ENCODE measurements around the gene ZIC5. TPM values are rescaled to one million over a fixed set of nuclear protein-coding genes. Genes with fewer than 3 reads are reported as not detected.
"Not testable (repeated sequence)": the region's sequence is repeated elsewhere in the genome, so short reads cannot be mapped to it uniquely, and the experiment has no call there.

The ZIC5 gene
- total RNA-seq, 1 donor from 2014 or later = not detected

- TF ChIP-seq CTCF (IDR thresholded peaks at IDR 0.05; ENCODE audit: insufficient read depth, low read length, poor library complexity, severe bottlenecking) = no peak
- H3K4me3 ChIP-seq (ENCODE audit: low read depth, low read length) = no peak overlapping the region
- H3K36me3 ChIP-seq (ENCODE audit: control insufficient read depth, insufficient read depth, low read length) = no peaks in the 10 kb centered on the region
- peaks cover 29% of the 10 kb centered on the region for H3K27me3 ChIP-seq (ENCODE audit: control insufficient read depth, insufficient read depth, low read length)
- DNase-seq (ENCODE audit: low read depth) = no peak
Observed at GRCh38 chr13:99947666-99948065, 23.9 kb downstream of the ZIC5 start.

- DNase-seq (ENCODE audit: low read depth); H3K36me3 ChIP-seq (ENCODE audit: control insufficient read depth, insufficient read depth, low read length); H3K4me3 ChIP-seq (ENCODE audit: low read depth, low read length): not testable (repeated sequence)
- peaks cover 19% of the 10 kb centered on the region for H3K27me3 ChIP-seq (ENCODE audit: control insufficient read depth, insufficient read depth, low read length)
Observed at GRCh38 chr13:99945515-99945914, 26.1 kb downstream of the ZIC5 start.

- Histone ChIP-seq H3K27me3 (ENCODE audit: control insufficient read depth, insufficient read depth, low read length) (peaks cover 20% of the 10 kb centered on the region), H3K36me3 (ENCODE audit: control insufficient read depth, insufficient read depth, low read length) (no peaks in the 10 kb centered on the region), H3K4me3 (ENCODE audit: low read depth, low read length) (no peak overlapping the region)
- no peak for TF ChIP-seq CTCF (IDR thresholded peaks at IDR 0.05; ENCODE audit: insufficient read depth, low read length, poor library complexity, severe bottlenecking)
- DNase-seq (ENCODE audit: low read depth) = no peak
Observed at GRCh38 chr13:99944606-99945005, 27.0 kb downstream of the ZIC5 start.

- H3K36me3 ChIP-seq (ENCODE audit: control insufficient read depth, insufficient read depth, low read length) = no peaks in the 10 kb centered on the region
- no peak for TF ChIP-seq CTCF (IDR thresholded peaks at IDR 0.05; ENCODE audit: insufficient read depth, low read length, poor library complexity, severe bottlenecking)
- no peak for DNase-seq (ENCODE audit: low read depth)
- peaks cover 18% of the 10 kb centered on the region for H3K27me3 ChIP-seq (ENCODE audit: control insufficient read depth, insufficient read depth, low read length)
- H3K4me3 ChIP-seq (ENCODE audit: low read depth, low read length) = no peak overlapping the region
Observed at GRCh38 chr13:99944102-99944501, 27.5 kb downstream of the ZIC5 start.

- Histone ChIP-seq H3K36me3 (ENCODE audit: control insufficient read depth, insufficient read depth, low read length) (no peaks in the 10 kb centered on the region), H3K27me3 (ENCODE audit: control insufficient read depth, insufficient read depth, low read length) (peaks cover 14% of the 10 kb centered on the region), H3K4me3 (ENCODE audit: low read depth, low read length) (no peak overlapping the region)
- TF ChIP-seq CTCF (IDR thresholded peaks at IDR 0.05; ENCODE audit: insufficient read depth, low read length, poor library complexity, severe bottlenecking) = no peak
- no peak for DNase-seq (ENCODE audit: low read depth)
Observed at GRCh38 chr13:99941911-99942310, 29.7 kb downstream of the ZIC5 start.

- TF ChIP-seq CTCF (IDR thresholded peaks at IDR 0.05; ENCODE audit: insufficient read depth, low read length, poor library complexity, severe bottlenecking) = no peak
- Histone ChIP-seq H3K36me3 (ENCODE audit: control insufficient read depth, insufficient read depth, low read length) (no peaks in the 10 kb centered on the region), H3K4me3 (ENCODE audit: low read depth, low read length) (no peak overlapping the region), H3K27me3 (ENCODE audit: control insufficient read depth, insufficient read depth, low read length) (peaks cover 14% of the 10 kb centered on the region)
- no peak for DNase-seq (ENCODE audit: low read depth)
Observed at GRCh38 chr13:99941086-99941485, 30.5 kb downstream of the ZIC5 start.
